GM12878 (cell line): ENCODE data around the gene BCAS4. TPM values are rescaled to one million over a fixed set of nuclear protein-coding genes. Genes with fewer than 3 reads are reported as not detected.

ENCODE experiments used
- ATAC-seq: fragments of 200-7000 bp; cut with Tn5 transposase; 3 replicates; pipeline ENCODE4 v1.9.1; 2020; ENCODE audit warnings: mild to moderate bottlenecking, moderate library complexity
- BruUV-seq: library from RNA; stranded (reverse); fragments of 400-500 nt; replicated peaks from 2 replicates; lab custom pipeline; 2021; lab: Mats Ljungman, UMichigan
- CTCF ChIA-PET: fragments of 300-600 bp; sonication (Branson Sonifier 250); formaldehyde crosslinking; extraction: SDS; loops from one replicate; lab custom pipeline; 2021; ENCODE audit warnings: inconsistent platforms; lab: Yijun Ruan, JAX
- POLR2A ChIA-PET: fragments of 350-600 bp; formaldehyde crosslinking; extraction: SDS; loops from one replicate; lab custom pipeline; 2021; ENCODE audit warnings: inconsistent platforms; lab: Charles Lee
- RAD21 ChIA-PET: fragments of 300-600 bp; sonication (Branson Sonifier 250); formaldehyde crosslinking; loops from one replicate; lab custom pipeline; 2023; ENCODE audit warnings: antibody characterized with exemption; ENCODE audit not compliant: unreplicated experiment; lab: Charles Lee
- SMC1A ChIA-PET: fragments of 300-600 bp; sonication (Branson Sonifier 250); formaldehyde crosslinking; loops from one replicate; lab custom pipeline; 2023; ENCODE audit not compliant: unreplicated experiment, uncharacterized antibody; lab: Charles Lee
- DNase-seq: peaks from one replicate; pipeline ENCODE4 v3.0.0-alpha.2; 2011; ENCODE audit warnings: low read depth, low spot score
- FAIRE-seq: peaks from 3 replicates; lab custom pipeline; 2011; peaks lifted over from hg19 to GRCh38; lab: Jason Lieb, UNC
- H2AFZ ChIP-seq: 2 replicates; pipeline ENCODE4 v1.6.0; 2011; ENCODE audit warnings: low read depth, low read length, control low read depth; ENCODE audit not compliant: control insufficient read depth
- H3K27ac ChIP-seq: 2 replicates; pipeline ENCODE4 v1.5.1; 2011; ENCODE audit warnings: control low read depth; ENCODE audit not compliant: control insufficient read depth, insufficient read depth
- H3K27me3 ChIP-seq, 2 experiments: replicated peaks in 1 of 2; 2 replicates each; pipeline versions ENCODE4 v1.6.0 to v1.6.1; 2011; ENCODE audit warnings: low read length in 1 of 2; ENCODE audit not compliant: control insufficient read depth in 2 of 2, insufficient read depth in 2 of 2
- H3K36me3 ChIP-seq, 2 experiments: 2 replicates each; pipeline ENCODE4 v1.5.1; 2011; ENCODE audit warnings: low read length in 1 of 2; ENCODE audit not compliant: control insufficient read depth in 2 of 2, insufficient read depth in 2 of 2
- H3K4me1 ChIP-seq: 2 replicates; pipeline ENCODE4 v1.6.1; 2011; ENCODE audit warnings: mild to moderate bottlenecking, low read length, moderate library complexity, mixed read lengths; ENCODE audit not compliant: control insufficient read depth, insufficient read depth
- H3K4me2 ChIP-seq: 2 replicates; pipeline ENCODE4 v1.6.0; 2011; ENCODE audit warnings: control low read depth; ENCODE audit not compliant: control insufficient read depth, insufficient read depth
- H3K4me3 ChIP-seq: fragments of 200-600 bp; sonication (generic); 2 replicates; pipeline ENCODE4 v1.5.1; 2016
- H3K79me2 ChIP-seq: 2 replicates; pipeline ENCODE4 v1.6.0; 2011; ENCODE audit warnings: low read length; ENCODE audit not compliant: control insufficient read depth, insufficient read depth
- H3K9ac ChIP-seq: 2 replicates; pipeline ENCODE4 v1.8.0; 2011; ENCODE audit warnings: low read length, control low read depth, mixed read lengths; ENCODE audit not compliant: control insufficient read depth, insufficient read depth
- H3K9me3 ChIP-seq: replicated peaks from 3 replicates; pipeline ENCODE4 v1.5.1; 2011; ENCODE audit warnings: mild to moderate bottlenecking, low read length; ENCODE audit not compliant: control insufficient read depth, insufficient read depth
- H4K20me1 ChIP-seq: 2 replicates; pipeline ENCODE4 v1.6.0; 2011; ENCODE audit not compliant: control insufficient read depth, insufficient read depth
- ASH2L ChIP-seq: fragments of 300-600, 200-600 bp; sonication (generic); IDR thresholded peaks from 2 replicates; pipeline ENCODE4 v1.6.1; 2017; ENCODE audit warnings: low read depth, mild to moderate bottlenecking, borderline replicate concordance
- CTCF ChIP-seq, 3 experiments: IDR thresholded peaks in 2 of 3; conservative IDR thresholded peaks in 1 of 3; 2 replicates each; pipeline ENCODE4 v1.5.1; 2011; ENCODE audit warnings: low read depth in 3 of 3, low read length in 3 of 3, mild to moderate bottlenecking in 3 of 3, control low read depth in 2 of 3, moderate library complexity in 2 of 3, inconsistent platforms in 1 of 3, mixed read lengths in 1 of 3; ENCODE audit not compliant: control insufficient read depth in 2 of 3, insufficient read depth in 1 of 3; ENCODE audit errors: extremely low read depth in 1 of 3
- FOXM1 ChIP-seq: IDR thresholded peaks from 2 replicates; pipeline ENCODE4 v1.6.1; 2012; ENCODE audit warnings: low read depth, mild to moderate bottlenecking, inconsistent platforms, low read length, moderate library complexity
- GABPA ChIP-seq: IDR thresholded peaks from 2 replicates; pipeline ENCODE4 v1.6.1; 2014; ENCODE audit warnings: antibody characterized with exemption, low read depth, mild to moderate bottlenecking, inconsistent platforms
- IRF4 ChIP-seq: IDR thresholded peaks from 2 replicates; pipeline ENCODE4 v1.6.1; 2011; ENCODE audit warnings: low read depth, low read length
- JUND ChIP-seq: IDR thresholded peaks from 2 replicates; pipeline ENCODE4 v1.6.1; 2012; ENCODE audit warnings: low read depth, mild to moderate bottlenecking, low read length, improper control_type of control experiment, moderate library complexity
- LARP7 ChIP-seq: fragments of 450-650 bp; IDR thresholded peaks from 2 replicates; pipeline ENCODE4 v1.6.1; 2017; ENCODE audit warnings: mild to moderate bottlenecking
- MAX ChIP-seq: IDR thresholded peaks from 2 replicates; pipeline ENCODE4 v1.6.1; 2012; ENCODE audit warnings: low read depth, low read length, improper control_type of control experiment
- POLR2A ChIP-seq: IDR thresholded peaks from 2 replicates; pipeline ENCODE4 v1.6.1; 2011; ENCODE audit warnings: low read depth, mild to moderate bottlenecking, low read length
- POU2F2 ChIP-seq: IDR thresholded peaks from 3 replicates; pipeline ENCODE4 v1.6.1; 2011; ENCODE audit warnings: low read depth, mild to moderate bottlenecking, low read length, borderline replicate concordance
- PRDM15 ChIP-seq: fragments of 450-650 bp; formaldehyde crosslinking; IDR thresholded peaks from 2 replicates; pipeline ENCODE4 v1.4.0; 2020; ENCODE audit warnings: mild to moderate bottlenecking, moderate library complexity
- RAD21 ChIP-seq: IDR thresholded peaks from 2 replicates; pipeline ENCODE4 v1.6.1; 2011; ENCODE audit warnings: mild to moderate bottlenecking, low read depth, low read length, moderate library complexity; ENCODE audit not compliant: insufficient read depth
- YY1 ChIP-seq: IDR thresholded peaks from 2 replicates; pipeline ENCODE4 v1.6.1; 2011; ENCODE audit warnings: low read depth, mild to moderate bottlenecking, low read length
- ZNF207 ChIP-seq: fragments of 450-650 bp; IDR thresholded peaks from 2 replicates; pipeline ENCODE4 v1.6.1; 2014; ENCODE audit warnings: antibody characterized with exemption, mild to moderate bottlenecking, borderline replicate concordance
- WGBS: methylation state at CpG from one replicate; pipeline ENCODE4 v1.1.6; 2016; ENCODE audit warnings: low lambda C conversion rate; ENCODE audit not compliant: insufficient replicate concordance, insufficient coverage; ENCODE audit errors: missing lambda C conversion rate; 5-methylcytosine and 5-hydroxymethylcytosine counted together
- in situ Hi-C: fragments of 300-500 bp; cut with MboI; formaldehyde crosslinking; loops from 9 replicates; pipeline ENCODE4 v1.14.3; 2018; ENCODE audit warnings: mixed read lengths
- intact Hi-C: fragments of 100-400 bp; cut with micrococcal nuclease; formaldehyde crosslinking; loops from one replicate; pipeline ENCODE4 v1.14.2; 2022; ENCODE audit not compliant: unreplicated experiment
- polyA plus RNA-seq, 11 experiments: library from polyadenylated mRNA; depleted of rRNA in 4 of 11; unstranded in 6 of 11; stranded (reverse) in 5 of 11; fragments of >200 nt; fragmentation: Nextera tagmentation in 4 of 11; fragmentation: Illumina TruSeq in 1 of 11; extraction: Ambion mirVana in 4 of 11; extraction: Trizol in 1 of 11; gene quantifications; 1 replicate in 1 of 11; 2 replicates in 10 of 11; pipeline versions ENCODE4 v1.2.1 to v1.2.3, GENCODE V29; 2011 to 2016; ENCODE audit warnings: inconsistent platforms in 2 of 11, missing spikeins in 2 of 11, low read depth in 1 of 11
- total RNA-seq, 4 experiments: library from RNA; depleted of rRNA in 3 of 4; stranded (reverse); fragments of >200 nt in 3 of 4; fragmentation: Illumina TruSeq in 1 of 4; extraction: Trizol in 1 of 4; gene quantifications; 2 replicates each; pipeline versions ENCODE4 v1.2.1 to v1.2.3, GENCODE V29; 2013 to 2021

Gene BCAS4
- total and polyA plus RNA-seq, 10 of the 15 experiments (the other 5 are each of a cell fraction or from before 2014, with no cell fraction given) = 14.8 to 214 (median 65.3) TPM

- H2AFZ ChIP-seq = no peak overlapping the region
Observed at GRCh38 chr20:50852085-50852484, 57.2 kb downstream of the BCAS4 start.

More at GRCh38 chr20:50852085-50852484, 57.2 kb downstream of the BCAS4 start:
- Histone ChIP-seq H3K4me1 (peaks cover 32% of the 10 kb centered on the region), H3K27me3 (no peaks in the 10 kb centered on the region), H4K20me1 (no peaks in the 10 kb centered on the region), H3K36me3 (peaks cover 6 to 10% of the 10 kb centered on the region in 2 experiments; a peak in 3 of 4 replicates), H3K79me2 (peaks cover 4% of the 10 kb centered on the region), H3K27ac (no peak overlapping the region; the same call in 1 of the 2 replicates), H3K4me2 (no peak overlapping the region), H3K9me3 (no peaks in the 10 kb centered on the region), H3K9ac (no peak overlapping the region), H3K4me3 (no peak overlapping the region)
- ChIA-PET RAD21 (no interaction called here), POLR2A (no interaction called here), CTCF (no interaction called here), SMC1A (no interaction called here)
- DNase-seq = no peak
- ATAC-seq = no peak
- WGBS = 88% methylated on average over 8 of the region's 9 CpGs
- no peak for TF ChIP-seq ASH2L
- no peak for TF ChIP-seq GABPA
- no peak for TF ChIP-seq MAX
- TF ChIP-seq YY1 = no peak
- TF ChIP-seq POLR2A = no peak
- TF ChIP-seq ZNF207 = no peak
- no peak for TF ChIP-seq FOXM1
- no peak for TF ChIP-seq IRF4
- TF ChIP-seq POU2F2 = no peak
- no peak for TF ChIP-seq RAD21
- no peak for TF ChIP-seq CTCF (IDR thresholded peaks at IDR 0.05 in 2 of 3, conservative IDR thresholded peaks at IDR 0.05 in 1 of 3; ENCODE audit: control insufficient read depth in 2 of 3, extremely low read depth in 1 of 3, insufficient read depth in 1 of 3, low read depth in 3 of 3, low read length in 3 of 3)
- no peak for TF ChIP-seq PRDM15 (CRISPR knock-in tag)
- no peak for TF ChIP-seq JUND
- no peak for TF ChIP-seq LARP7
- in situ Hi-C loops (no loop called here), intact Hi-C loops (no loop called here)
- BruUV-seq = no TSS peak
- FAIRE-seq = no peak
